Neuronal stem cell (in vitro differentiated cells): ENCODE measurements around the gene EPPIN. TPM values are rescaled to one million over a fixed set of nuclear protein-coding genes. Genes with fewer than 3 reads are reported as not detected.

ENCODE experiments used
- DNase-seq: peaks from one replicate; pipeline ENCODE4 v3.0.0-alpha.2; 2013; ENCODE audit warnings: low spot score
- H2AFZ ChIP-seq: one replicate; pipeline ENCODE4 v1.6.1; 2013; ENCODE audit warnings: mild to moderate bottlenecking, low read length, inconsistent platforms
- H2AK5ac ChIP-seq: 2 replicates; pipeline ENCODE4 v1.6.1; 2013; ENCODE audit warnings: low read depth, mild to moderate bottlenecking, inconsistent platforms, low read length, moderate library complexity, mixed read lengths
- H2BK120ac ChIP-seq: 2 replicates; pipeline ENCODE4 v1.6.1; 2013; ENCODE audit warnings: low read depth, mild to moderate bottlenecking, inconsistent platforms, low read length, moderate library complexity, mixed read lengths
- H2BK12ac ChIP-seq: one replicate; pipeline ENCODE4 v1.6.1; 2013; ENCODE audit warnings: low read length, inconsistent platforms
- H2BK15ac ChIP-seq: 2 replicates; pipeline ENCODE4 v1.6.1; 2013; ENCODE audit warnings: mild to moderate bottlenecking, low read length, inconsistent platforms, mixed read lengths
- H2BK5ac ChIP-seq: one replicate; pipeline ENCODE4 v1.6.1; 2013; ENCODE audit warnings: inconsistent platforms, mild to moderate bottlenecking, low read length, moderate library complexity
- H3K14ac ChIP-seq: one replicate; pipeline ENCODE4 v1.6.1; 2013; ENCODE audit warnings: low read length, inconsistent platforms
- H3K18ac ChIP-seq: 2 replicates; pipeline ENCODE4 v1.6.1; 2013; ENCODE audit warnings: low read length, inconsistent platforms
- H3K23ac ChIP-seq: 2 replicates; pipeline ENCODE4 v1.6.1; 2013; ENCODE audit warnings: low read depth, mild to moderate bottlenecking, mixed read lengths, low read length, inconsistent platforms; ENCODE audit not compliant: poor library complexity
- H3K27ac ChIP-seq: replicated peaks from 3 replicates; pipeline ENCODE4 v1.5.1; 2013; ENCODE audit warnings: low read length, inconsistent platforms
- H3K27me3 ChIP-seq, 3 experiments: 2 replicates each; pipeline ENCODE4 v1.6.1; 2013; ENCODE audit warnings: low read length in 3 of 3, mild to moderate bottlenecking in 2 of 3, inconsistent platforms in 1 of 3, low read depth in 1 of 3, mixed read lengths in 1 of 3, moderate library complexity in 1 of 3; ENCODE audit not compliant: control insufficient read depth in 3 of 3, insufficient read depth in 3 of 3
- H3K36me3 ChIP-seq, 2 donors: replicated peaks in 1 of 2; 2 replicates each; pipeline ENCODE4 v1.6.1; 2013; ENCODE audit warnings: low read length in 2 of 2; ENCODE audit not compliant: control insufficient read depth in 2 of 2, insufficient read depth in 2 of 2
- H3K4ac ChIP-seq: 2 replicates; pipeline ENCODE4 v1.6.1; 2013; ENCODE audit warnings: inconsistent platforms, mild to moderate bottlenecking, low read length, moderate library complexity
- H3K4me1 ChIP-seq, 2 donors: 1 replicate in 1 of 2; 2 replicates in 1 of 2; pipeline ENCODE4 v1.6.1; 2013; ENCODE audit warnings: low read length in 2 of 2, low read depth in 1 of 2; ENCODE audit not compliant: control insufficient read depth in 2 of 2, insufficient read depth in 1 of 2
- H3K4me2 ChIP-seq: one replicate; pipeline ENCODE4 v1.6.1; 2013; ENCODE audit warnings: mild to moderate bottlenecking, low read length, inconsistent platforms; ENCODE audit not compliant: insufficient read depth, poor library complexity, severe bottlenecking
- H3K4me3 ChIP-seq, 2 donors: 2 replicates each; pipeline ENCODE4 v1.5.1; 2013; ENCODE audit warnings: low read length in 2 of 2, mild to moderate bottlenecking in 2 of 2, inconsistent platforms in 1 of 2, moderate library complexity in 1 of 2
- H3K79me1 ChIP-seq: one replicate; pipeline ENCODE4 v1.6.1; 2013; ENCODE audit warnings: low read depth, mild to moderate bottlenecking, inconsistent platforms, low read length, moderate library complexity
- H3K9ac ChIP-seq: one replicate; pipeline ENCODE4 v1.6.1; 2013; ENCODE audit warnings: mild to moderate bottlenecking, low read depth, low read length, inconsistent platforms; ENCODE audit not compliant: poor library complexity
- H3K9me3 ChIP-seq, 2 donors: replicated peaks in 1 of 2; 2 replicates each; pipeline versions ENCODE3 to v1.6.1; 2013; ENCODE audit warnings: low read length in 2 of 2, mild to moderate bottlenecking in 2 of 2, inconsistent platforms in 1 of 2, low read depth in 1 of 2, mixed read lengths in 1 of 2, moderate library complexity in 1 of 2; ENCODE audit not compliant: control insufficient read depth in 2 of 2, insufficient read depth in 1 of 2
- H4K8ac ChIP-seq: one replicate; pipeline ENCODE4 v1.6.1; 2013; ENCODE audit warnings: low read depth, mild to moderate bottlenecking, inconsistent platforms, low read length, moderate library complexity
- H4K91ac ChIP-seq: one replicate; pipeline ENCODE4 v1.6.1; 2013; ENCODE audit warnings: low read length, low read depth, mild to moderate bottlenecking, inconsistent platforms; ENCODE audit not compliant: poor library complexity
- WGBS, 2 donors: extraction: QIAGEN DNeasy Blood & Tissue Kit; methylation state at CpG; one replicate each; pipeline ENCODE4 v1.1.7; 2013; ENCODE audit warnings: missing lambda C conversion rate in 2 of 2, mixed read lengths in 1 of 2; ENCODE audit not compliant: insufficient read length in 2 of 2, insufficient replicate concordance in 1 of 2; ENCODE audit errors: extremely low coverage in 2 of 2; 5-methylcytosine and 5-hydroxymethylcytosine counted together
- polyA plus RNA-seq, 2 experiments: library from polyadenylated mRNA; stranded (reverse); fragments of 200-250 nt; gene quantifications; one replicate each; pipeline ENCODE4 v1.2.3, GENCODE V29; 2013

EPPIN gene
- polyA plus RNA-seq (2013, experiment 1 of 2), result not detected
- not detected for polyA plus RNA-seq (2013, experiment 2 of 2)

DNA sequence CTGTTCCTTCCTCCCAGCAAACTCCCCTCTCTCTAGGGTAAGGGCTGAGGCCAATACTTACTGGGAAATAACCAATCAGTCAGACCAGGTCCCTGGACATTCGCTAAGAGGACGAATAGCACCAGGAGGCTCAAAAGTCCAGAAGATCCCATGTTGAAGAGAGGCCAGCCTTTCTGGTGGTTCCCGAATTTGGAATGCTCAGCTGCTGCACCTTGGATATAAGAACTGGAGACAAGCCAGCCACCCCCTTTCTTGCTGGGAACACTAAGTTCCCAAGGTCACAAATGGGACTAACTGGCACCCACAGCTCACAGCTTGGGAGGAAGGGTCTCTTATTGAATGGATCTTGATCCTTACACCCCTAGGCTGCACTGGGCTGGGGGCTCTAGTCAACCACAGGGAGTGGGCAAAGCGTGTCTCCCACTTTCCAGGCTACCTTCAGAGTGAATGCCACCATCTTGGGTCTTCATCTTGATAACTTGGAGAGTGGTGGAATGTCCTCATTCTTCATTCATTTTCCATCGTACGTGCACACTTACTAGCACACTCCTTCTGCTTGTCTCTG is at the start of gene EPPIN:
EPPIN (minus strand) TSS at position 196 of the 565 bp plus-strand sequence; CDS start at position 152, 44 bp downstream.
- no peak within 1 kb of the TSS for H2AK5ac ChIP-seq
- no peak within 1 kb of the TSS for H3K4me3 ChIP-seq
- no peak within 1 kb of the TSS for H3K4me2 ChIP-seq
- no peak within 1 kb of the TSS for H2BK12ac ChIP-seq
- no peaks in the 10 kb centered on the region for H3K36me3 ChIP-seq
- WGBS, 2 donors, result no CpG with 5 or more reads among the region's 6 CpGs
- no peak within 1 kb of the TSS for H4K91ac ChIP-seq
- no peak within 1 kb of the TSS for H3K4ac ChIP-seq
- no peaks in the 10 kb centered on the region for H3K79me1 ChIP-seq
- H3K4me1 ChIP-seq, result no peaks in the 10 kb centered on the region
- no peak within 1 kb of the TSS for H2BK5ac ChIP-seq
- no peak within 1 kb of the TSS for H2BK120ac ChIP-seq
- H2AFZ ChIP-seq, result no peak within 1 kb of the TSS
- no peak for DNase-seq
- no peak within 1 kb of the TSS for H2BK15ac ChIP-seq
- H4K8ac ChIP-seq, result no peak within 1 kb of the TSS
- H3K14ac ChIP-seq, result no peak within 1 kb of the TSS
- no peaks in the 10 kb centered on the region for H3K9me3 ChIP-seq
- H3K27me3 ChIP-seq, result peaks cover 0 to 14% (median 0%) of the 10 kb centered on the region in 3 experiments
- H3K18ac ChIP-seq, result no peak within 1 kb of the TSS
- no peak within 1 kb of the TSS for H3K27ac ChIP-seq
- H3K9ac ChIP-seq, result no peak within 1 kb of the TSS
- no peak within 1 kb of the TSS for H3K23ac ChIP-seq

DNA sequence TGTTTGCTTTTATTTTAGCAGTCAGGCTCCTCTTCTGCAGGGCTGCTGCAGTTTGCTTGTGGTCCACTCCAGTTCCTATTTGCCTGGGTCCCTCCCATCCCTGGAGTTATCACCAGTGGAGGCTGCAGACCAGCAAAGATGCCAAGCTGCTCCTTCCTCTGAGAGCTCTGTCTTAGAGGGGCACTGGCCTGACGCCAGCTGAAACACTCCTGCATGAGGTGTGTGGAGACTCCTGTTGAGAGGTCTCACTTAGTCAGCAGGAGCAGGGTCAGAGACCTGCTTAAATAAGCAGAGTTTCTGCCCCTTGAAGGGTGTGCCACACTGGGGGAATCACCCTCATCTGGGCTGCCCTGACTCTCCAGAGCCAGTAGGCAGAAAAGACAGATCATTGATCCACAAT is 48.0 kb upstream of the EPPIN start:
- Histone ChIP-seq H3K4me1 (no peaks in the 10 kb centered on the region), H3K79me1 (no peaks in the 10 kb centered on the region), H3K4ac (no peak overlapping the region), H3K9ac (no peak overlapping the region), H2AK5ac (no peak overlapping the region), H2BK120ac (no peak overlapping the region), H3K4me3 (no peak overlapping the region), H2BK5ac (no peak overlapping the region), H3K23ac (no peak overlapping the region), H2BK12ac (no peak overlapping the region), H4K91ac (no peak overlapping the region), H3K18ac (no peak overlapping the region), H2BK15ac (no peak overlapping the region), H3K27ac (no peak overlapping the region), H3K4me2 (no peak overlapping the region), H4K8ac (no peak overlapping the region), H3K9me3 (no peaks in the 10 kb centered on the region), H3K14ac (no peak overlapping the region), H2AFZ (no peak overlapping the region), H3K36me3 (no peaks in the 10 kb centered on the region), H3K27me3 (peaks cover 0 to 2% (median 0%) of the 10 kb centered on the region in 3 experiments)
- no CpG with 5 or more reads among the region's 1 CpG for WGBS, 2 donors
- no peak for DNase-seq

- Histone ChIP-seq H2AK5ac (no peak overlapping the region), H3K4me1 (no peaks in the 10 kb centered on the region), H3K4ac (no peak overlapping the region), H4K91ac (no peak overlapping the region), H3K14ac (no peak overlapping the region), H3K4me3 (no peak overlapping the region), H3K18ac (no peak overlapping the region), H3K9ac (no peak overlapping the region), H2BK120ac (no peak overlapping the region), H2BK5ac (no peak overlapping the region), H3K79me1 (no peaks in the 10 kb centered on the region), H3K27ac (no peak overlapping the region), H3K36me3 (no peaks in the 10 kb centered on the region), H2BK12ac (no peak overlapping the region), H4K8ac (no peak overlapping the region), H3K23ac (no peak overlapping the region), H3K9me3 (peaks cover 0 to 4% of the 10 kb centered on the region in 2 donors), H2AFZ (no peak overlapping the region), H3K4me2 (no peak overlapping the region), H2BK15ac (no peak overlapping the region), H3K27me3 (no peaks in the 10 kb centered on the region)
- DNase-seq, result no peak
- WGBS, 2 donors, result no CpG with 5 or more reads among the region's 1 CpG
These were observed 46.3 kb upstream of the EPPIN start for GRCh38 chr20:45593498-45593897.

DNA sequence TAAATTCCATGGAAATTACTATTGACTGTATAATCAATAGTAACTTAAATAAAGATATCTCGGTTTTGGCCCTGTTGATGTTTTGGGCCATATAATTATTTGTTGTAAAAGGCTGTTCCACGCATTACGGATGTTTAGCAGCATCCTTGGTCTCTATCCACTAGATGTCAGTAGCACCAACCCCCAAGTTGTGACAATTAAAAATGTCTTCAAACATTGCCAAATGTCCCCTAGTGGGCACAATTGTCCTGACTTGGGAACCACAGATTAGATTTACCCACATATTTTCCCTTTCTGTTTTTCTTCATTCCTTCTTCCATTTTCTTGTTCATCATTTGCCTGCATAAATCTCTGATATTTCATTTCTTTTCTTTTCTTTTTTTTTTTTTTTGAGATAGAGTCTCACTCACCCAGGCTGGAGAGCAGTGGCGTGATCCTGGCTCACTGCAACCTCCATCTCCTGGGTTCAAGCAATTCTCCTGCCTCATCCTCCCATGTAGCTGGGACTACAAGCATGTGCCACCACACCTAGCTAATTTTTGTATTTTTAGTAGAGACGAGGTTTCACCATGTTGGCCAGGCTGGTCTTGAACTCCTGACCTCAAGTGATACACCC is 45.5 kb upstream of the EPPIN start:
- Histone ChIP-seq H3K9ac (no peak overlapping the region), H3K4me3 (no peak overlapping the region), H2BK12ac (no peak overlapping the region), H4K91ac (no peak overlapping the region), H3K4me2 (no peak overlapping the region), H4K8ac (no peak overlapping the region), H3K79me1 (no peaks in the 10 kb centered on the region), H3K36me3 (no peaks in the 10 kb centered on the region), H3K4ac (no peak overlapping the region), H2AFZ (no peak overlapping the region), H3K4me1 (no peaks in the 10 kb centered on the region), H3K27ac (no peak overlapping the region), H2AK5ac (no peak overlapping the region), H3K23ac (no peak overlapping the region), H3K14ac (no peak overlapping the region), H2BK15ac (no peak overlapping the region), H3K27me3 (no peaks in the 10 kb centered on the region), H3K18ac (no peak overlapping the region), H2BK120ac (no peak overlapping the region), H3K9me3 (peaks cover 0 to 6% of the 10 kb centered on the region in 2 donors), H2BK5ac (no peak overlapping the region)
- DNase-seq, result no peak
- no CpG with 5 or more reads among the region's 5 CpGs for WGBS, 2 donors
